ENCODE data around the gene KRT85. TPM values are rescaled to one million over a fixed set of nuclear protein-coding genes. Genes with fewer than 3 reads are reported as not detected.
"Not testable (repeated sequence)": the region's sequence is repeated elsewhere in the genome, so short reads cannot be mapped to it uniquely, and the experiment has no call there.

KRT85 gene
- total RNA-seq, 2 experiments from 2014 or later, result not detected

GRCh38 chr12:52315721-52316120 is 51.6 kb downstream of the KRT85 start:
- CTCF ChIA-PET, result not testable (repeated sequence)

GRCh38 chr12:52314511-52314910 is 52.8 kb downstream of the KRT85 start:
- CTCF ChIA-PET, result no interaction called here
- POLR2A ChIA-PET, result no interaction called here

More at GRCh38 chr12:52315721-52316120, 51.6 kb downstream of the KRT85 start:
- POLR2A ChIA-PET, result not testable (repeated sequence)

DNA sequence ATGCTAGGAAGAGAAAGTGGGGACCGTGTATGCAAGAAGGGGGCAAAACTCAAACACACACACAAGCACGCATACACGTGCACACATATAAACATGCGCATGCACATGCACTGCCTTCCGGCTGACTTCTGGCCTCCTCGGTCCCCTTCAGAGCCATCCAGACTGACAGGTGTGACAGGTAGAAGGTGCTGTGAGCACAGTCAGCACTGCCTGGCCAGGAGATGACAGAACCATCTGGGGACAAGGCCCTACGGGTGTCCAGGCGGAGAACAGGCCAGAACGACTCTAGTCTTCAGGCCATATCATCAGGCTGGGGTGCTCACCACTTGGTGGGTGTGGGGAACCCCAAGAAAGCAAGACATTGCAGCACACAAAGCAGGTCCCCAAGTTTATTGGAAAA is 53.4 kb downstream of the KRT85 start:
- ChIA-PET CTCF (no interaction called here), POLR2A (no interaction called here)

- ChIA-PET POLR2A (no interaction called here), CTCF (interaction anchor here (1.6 kb wide), 1 partner anchor 34 kb away, joined by 4 read pairs; no protein-coding TSS in a partner anchor)
These were observed 53.8 kb downstream of the KRT85 start for GRCh38 chr12:52313461-52313860.

DNA sequence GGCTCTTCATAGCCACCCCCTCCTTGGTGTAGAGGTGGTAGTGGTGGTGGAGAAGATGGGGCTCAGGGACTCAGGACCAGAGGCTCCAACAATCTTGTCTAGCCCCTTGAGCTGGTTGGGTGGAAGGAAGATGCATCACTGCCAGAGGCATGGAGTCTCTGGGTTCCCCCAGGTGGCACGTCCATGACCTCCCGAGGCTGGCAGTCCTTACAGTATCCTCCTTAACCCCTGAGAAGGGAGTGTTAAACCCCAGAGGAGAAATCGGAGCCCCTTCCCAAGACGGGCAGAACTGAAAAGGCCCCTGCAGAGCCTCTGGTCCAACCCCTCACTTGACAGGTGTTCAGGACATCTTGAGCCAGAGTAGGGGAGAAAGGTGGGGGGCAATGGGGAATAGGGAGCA is 55.2 kb downstream of the KRT85 start:
- POLR2A ChIA-PET, result no interaction called here
- CTCF ChIA-PET, result interaction anchor here (1.6 kb wide), 2 partner anchors 16 to 33 kb away, joined by 4 to 5 read pairs; no protein-coding TSS in a partner anchor

DNA sequence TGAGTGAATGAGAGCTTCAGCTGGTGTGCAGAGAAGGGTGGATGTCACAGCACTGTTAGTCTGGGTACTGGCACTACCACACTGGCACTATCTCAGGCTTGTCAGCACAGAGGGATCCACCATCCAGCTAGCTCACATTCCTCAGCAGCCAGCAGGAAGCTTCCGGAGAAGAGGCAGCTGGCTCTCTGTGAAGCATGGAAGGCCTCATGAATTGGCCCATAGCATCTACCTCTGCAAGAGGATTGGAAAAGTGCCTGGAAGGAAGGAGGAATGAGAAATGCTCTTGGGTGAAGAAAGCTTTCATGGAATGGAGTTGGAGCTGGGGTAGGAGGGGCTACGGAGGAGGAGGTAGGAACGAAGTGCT is 56.0 kb downstream of the KRT85 start:
- POLR2A ChIA-PET, result no interaction called here
- CTCF ChIA-PET, result interaction anchor here (1.6 kb wide), 1 partner anchor 17 kb away, joined by 5 read pairs; no protein-coding TSS in a partner anchor

DNA sequence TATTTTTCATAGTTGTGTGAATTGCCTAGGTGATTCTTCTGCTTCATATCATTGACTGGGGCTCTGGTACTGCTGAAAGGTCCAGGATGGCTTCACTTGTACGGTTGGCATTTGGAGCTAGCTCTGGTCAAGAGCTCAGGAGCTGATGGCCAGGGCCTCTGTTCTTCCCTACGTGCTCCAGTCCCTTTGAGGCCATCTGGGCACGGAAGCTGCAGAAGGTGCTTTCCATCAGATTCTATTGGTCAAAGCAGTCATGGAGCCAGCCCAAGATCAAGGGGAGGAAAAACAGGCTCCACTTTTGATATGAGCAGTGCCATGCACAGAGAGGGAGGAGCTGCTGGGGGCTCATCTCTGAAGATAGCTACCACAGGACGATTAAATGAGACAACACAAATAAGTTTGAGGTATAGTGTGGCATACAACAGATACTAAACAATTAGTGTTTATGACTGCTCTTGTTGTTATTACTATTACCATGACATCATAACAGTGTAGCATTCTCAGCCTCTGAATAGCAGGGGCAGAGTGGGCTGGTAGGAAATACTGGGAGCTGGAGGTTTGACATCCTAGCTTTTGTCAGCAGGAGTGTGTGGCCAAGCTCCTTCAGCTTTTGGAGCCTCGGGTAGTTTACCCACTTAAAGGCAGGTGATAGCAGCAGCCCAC is 56.5 kb downstream of the KRT85 start:
- ChIA-PET CTCF (interaction anchor here (1.6 kb wide), 1 partner anchor 17 kb away, joined by 5 read pairs; no protein-coding TSS in a partner anchor), POLR2A (no interaction called here)

Other genes starting within 250 kb of the KRT85 start
- gene KRT80, start 175.5 kb downstream of the KRT85 start, total RNA-seq, result not detected
- 1 to 10 TPM; 1.1 to 1.8 TPM for gene KRT7, start 134.2 kb downstream of the KRT85 start, total RNA-seq
- gene KRT86, start 92.8 kb downstream of the KRT85 start, total RNA-seq, result not detected
- gene KRT81, start 75.9 kb downstream of the KRT85 start, total RNA-seq, result not detected
- gene KRT83, start 46.1 kb downstream of the KRT85 start, total RNA-seq, result not detected
- gene KRT84, start 18.2 kb upstream of the KRT85 start, total RNA-seq, result not detected
- gene KRT82, start 38.9 kb upstream of the KRT85 start, total RNA-seq, result not detected
- gene KRT75, start 66.9 kb upstream of the KRT85 start, total RNA-seq, result not detected
- gene KRT6B, start 84.7 kb upstream of the KRT85 start, total RNA-seq, result not detected
- not detected for gene KRT6C, start 106.3 kb upstream of the KRT85 start, total RNA-seq
- not detected for gene KRT6A, start 125.8 kb upstream of the KRT85 start, total RNA-seq
- not detected for gene KRT5, start 152.9 kb upstream of the KRT85 start, total RNA-seq
- gene KRT71, start 185.7 kb upstream of the KRT85 start, total RNA-seq, result not detected
- not detected for gene KRT74, start 206.4 kb upstream of the KRT85 start, total RNA-seq
- gene KRT72, start 234.0 kb upstream of the KRT85 start, total RNA-seq, result not detected

Data from activated CD8-positive, alpha-beta memory T cell treated with anti-CD3 and anti-CD28 coated beads for 36 hours (primary cell).